ENCODE data around the gene ATP5ME. TPM values are rescaled to one million over a fixed set of nuclear protein-coding genes. Genes with fewer than 3 reads are reported as not detected.

Gene ATP5ME
- total and polyA plus RNA-seq, 2 of the 13 experiments (the other 11 are each of a cell fraction or from before 2014, with no cell fraction given): 305 to 753 TPM

- peak within 1 kb of the TSS; percentile 99 for H3K9ac ChIP-seq (ENCODE audit: insufficient read depth, low read depth, low read length)
- peak within 1 kb of the TSS; percentile 75 for H3K27ac ChIP-seq (ENCODE audit: extremely low read length, insufficient read depth, low read length)
- DNase-seq (ENCODE audit: low spot score) (peak; percentile 83), FAIRE-seq (no peak), ATAC-seq (peak; percentile 89)
- CTCF ChIA-PET (ENCODE audit: low intra/inter-chr PET ratio, low total read pairs): no interaction called here
- BruUV-seq (replicated peaks): no TSS peak
- H3K9me3 ChIP-seq (ENCODE audit: low read length): no peaks in the 10 kb centered on the region
- peaks cover 29% of the 10 kb centered on the region for H4K20me1 ChIP-seq (ENCODE audit: insufficient read depth, low read length)
- peak within 1 kb of the TSS; percentile 87 for H3K4me2 ChIP-seq (ENCODE audit: low read depth, low read length)
- H3K79me2 ChIP-seq (ENCODE audit: insufficient read depth, low read length): peaks cover 37% of the 10 kb centered on the region
- H2AFZ ChIP-seq (ENCODE audit: low read length): no peak within 1 kb of the TSS
- peak within 1 kb of the TSS; percentile 89 to 93 (median 92) for H3K4me3 ChIP-seq (replicated peaks in 1 of 3; ENCODE audit: insufficient read depth in 1 of 3, low read depth in 2 of 3, low read length in 3 of 3)
- in situ Hi-C loops (cut with HindIII; ENCODE audit: extremely low pct_ligation_motif_present, low pct_unique_long_range_greater_than_20kb) (no loop called here), intact Hi-C loops (cut with micrococcal nuclease; ENCODE audit: unreplicated experiment) (loop anchor here (2.0 kb wide), 1 partner anchor 19 kb away; no protein-coding TSS in a partner anchor)
- H3K27me3 ChIP-seq (ENCODE audit: control insufficient read depth in 1 of 2, insufficient read depth in 2 of 2, low read length in 2 of 2): peaks cover 3 to 12% of the 10 kb centered on the region in 2 experiments; a peak in 2 of 5 replicates
- WGBS (ENCODE audit: low lambda C conversion rate): 2% methylated on average over 47 of the region's 82 CpGs
- peaks cover 2 to 9% of the 10 kb centered on the region in 2 experiments; a peak in 2 of 5 replicates for H3K36me3 ChIP-seq (replicated peaks in 1 of 2; ENCODE audit: control insufficient read depth in 1 of 2, insufficient read depth in 2 of 2, low read length in 2 of 2)
- POLR2A ChIA-PET: interaction anchor here (1.0 kb wide), 1 partner anchor 76 kb away, joined by 4 read pairs; no protein-coding TSS in a partner anchor
- H3K4me1 ChIP-seq (ENCODE audit: insufficient read depth, low read length): peaks cover 58% of the 10 kb centered on the region
- TF ChIP-seq KIAA2018 (CRISPR knock-in tag; IDR thresholded peaks at IDR 0.05; ENCODE audit: borderline replicate concordance): no peak
- no peak for TF ChIP-seq USF2 (IDR thresholded peaks at IDR 0.05; ENCODE audit: low read depth, low read length)
- no peak for TF ChIP-seq USF2 (CRISPR knock-in tag; IDR thresholded peaks at IDR 0.05; ENCODE audit: borderline replicate concordance)
- no peak for TF ChIP-seq SATB2 (CRISPR knock-in tag; IDR thresholded peaks at IDR 0.05)
- no peak for TF ChIP-seq RBM22 (optimal IDR thresholded peaks at IDR 0.05; ENCODE audit: low read length)
- no peak for TF ChIP-seq DPF2 (CRISPR knock-in tag; IDR thresholded peaks at IDR 0.05; ENCODE audit: borderline replicate concordance, low read depth)
- peak; percentile 62; the same call in 1 of the 2 replicates for TF ChIP-seq MYPOP (CRISPR knock-in tag; IDR thresholded peaks at IDR 0.05)
- TF ChIP-seq ZNF615 (CRISPR knock-in tag; IDR thresholded peaks at IDR 0.05; ENCODE audit: borderline replicate concordance): no peak
- TF ChIP-seq PITX1 (CRISPR knock-in tag; IDR thresholded peaks at IDR 0.05): peak; percentile 32; the same call in 1 of the 2 replicates
- no peak for TF ChIP-seq NFATC3 (CRISPR knock-in tag; IDR thresholded peaks at IDR 0.05)
- no peak for TF ChIP-seq JUN (CRISPR knock-in tag; IDR thresholded peaks at IDR 0.05)
- no peak for TF ChIP-seq ARNTL (CRISPR knock-in tag; IDR thresholded peaks at IDR 0.05)
These were observed 31.4 kb upstream of the ATP5ME start, which contains the start of gene PCGF3 for GRCh38 chr4:705278-706082. TSS of gene PCGF3 (plus strand) at chr4:705832. CDS start at chr4:733681, 27,849 bp downstream.

All from HepG2 (cell line).